Suprapubic skin (tissue), 4 donors: Measurements from ENCODE around the gene C1orf198. TPM values are rescaled to one million over a fixed set of nuclear protein-coding genes. Genes with fewer than 3 reads are reported as not detected.

Source experiments
- DNase-seq, 2 donors: peaks; one replicate each; pipeline ENCODE4 v3.0.0-alpha.2; 2019; ENCODE audit warnings: low spot score in 2 of 2
- H3K27ac ChIP-seq: fragments of 200-600 bp; sonication (generic); one replicate; pipeline ENCODE4 v1.5.1; 2019
- H3K27me3 ChIP-seq: fragments of 200-600 bp; sonication (generic); one replicate; pipeline ENCODE4 v1.5.1; 2019
- H3K36me3 ChIP-seq: fragments of 200-600 bp; sonication (generic); one replicate; pipeline ENCODE4 v1.5.1; 2019
- H3K4me1 ChIP-seq: fragments of 200-600 bp; sonication (generic); one replicate; pipeline ENCODE4 v1.5.1; 2019
- H3K4me3 ChIP-seq: fragments of 200-600 bp; sonication (generic); one replicate; pipeline ENCODE4 v1.5.1; 2019; ENCODE audit warnings: mild to moderate bottlenecking
- H3K9me3 ChIP-seq: fragments of 200-600 bp; sonication (generic); one replicate; pipeline ENCODE4 v1.5.1; 2019
- CTCF ChIP-seq, 2 donors: fragments of 200-600 bp in 1 of 2; fragments of 450-650 bp in 1 of 2; sonication (generic) in 1 of 2; IDR thresholded peaks; one replicate each; pipeline ENCODE4 v1.5.1; 2016 to 2019; ENCODE audit warnings: antibody characterized with exemption in 2 of 2, mild to moderate bottlenecking in 1 of 2, moderate library complexity in 1 of 2
- EP300 ChIP-seq: sonication (generic); formaldehyde crosslinking; IDR thresholded peaks from one replicate; pipeline ENCODE4 v1.6.1; 2017; ENCODE audit warnings: antibody characterized with exemption
- POLR2A ChIP-seq, 2 donors: fragments of 450-650 bp; IDR thresholded peaks; one replicate each; pipeline ENCODE4 v1.6.1; 2017; ENCODE audit warnings: antibody characterized with exemption in 2 of 2, mild to moderate bottlenecking in 2 of 2, moderate library complexity in 2 of 2
- POLR2AphosphoS5 ChIP-seq, 3 donors: sonication (generic); formaldehyde crosslinking; IDR thresholded peaks; one replicate each; pipeline ENCODE4 v1.6.1; 2017; ENCODE audit warnings: antibody characterized with exemption in 3 of 3
- WGBS: methylation state at CpG from one replicate; pipeline ENCODE4 v1.1.5; 2018; 5-methylcytosine and 5-hydroxymethylcytosine counted together
- total RNA-seq, 4 donors: library from RNA; depleted of rRNA; stranded (reverse); fragments of >200 nt; gene quantifications; one replicate each; pipeline ENCODE4 v1.1.0, GENCODE V29; 2016

Gene C1orf198
- total RNA-seq, 4 donors from 2014 or later, result 42.7 to 70.1 (median 52.5) TPM

- no peak for TF ChIP-seq EP300
- no peak for TF ChIP-seq CTCF (IDR thresholded peaks at IDR 0.05)
- TF ChIP-seq POLR2AphosphoS5 (IDR thresholded peaks at IDR 0.05), result no peak
- TF ChIP-seq POLR2A (IDR thresholded peaks at IDR 0.05), result no peak
- WGBS, result 85% methylated on average over 5 of the region's 5 CpGs
- no peaks in the 10 kb centered on the region for H3K9me3 ChIP-seq
- no peaks in the 10 kb centered on the region for H3K36me3 ChIP-seq
- H3K27ac ChIP-seq, result no peak overlapping the region
- no peak overlapping the region for H3K4me3 ChIP-seq
- H3K27me3 ChIP-seq, result no peaks in the 10 kb centered on the region
- no peaks in the 10 kb centered on the region for H3K4me1 ChIP-seq
- no peak for DNase-seq
Observed at GRCh38 chr1:230790026-230790425, 78.3 kb downstream of the C1orf198 start.

GRCh38 chr1:230788561-230789275, 79.6 kb downstream of the C1orf198 start:
- TF ChIP-seq POLR2A (IDR thresholded peaks at IDR 0.05) (no peak), EP300 (no peak), CTCF (IDR thresholded peaks at IDR 0.05) (no peak), POLR2AphosphoS5 (IDR thresholded peaks at IDR 0.05) (no peak)
- 96% methylated on average over 10 of the region's 10 CpGs for WGBS
- H3K4me3 ChIP-seq, result no peak overlapping the region
- no peaks in the 10 kb centered on the region for H3K27me3 ChIP-seq
- H3K9me3 ChIP-seq, result no peaks in the 10 kb centered on the region
- DNase-seq, result no peak
- no peaks in the 10 kb centered on the region for H3K36me3 ChIP-seq
- H3K4me1 ChIP-seq, result no peaks in the 10 kb centered on the region
- H3K27ac ChIP-seq, result no peak overlapping the region

- no peaks in the 10 kb centered on the region for H3K9me3 ChIP-seq
- DNase-seq, result no peak
- 85% methylated on average over 7 of the region's 7 CpGs for WGBS
- H3K4me3 ChIP-seq, result no peak overlapping the region
- TF ChIP-seq POLR2A (IDR thresholded peaks at IDR 0.05) (no peak), CTCF (IDR thresholded peaks at IDR 0.05) (no peak), EP300 (no peak), POLR2AphosphoS5 (IDR thresholded peaks at IDR 0.05) (no peak)
- no peaks in the 10 kb centered on the region for H3K4me1 ChIP-seq
- no peaks in the 10 kb centered on the region for H3K36me3 ChIP-seq
- no peaks in the 10 kb centered on the region for H3K27me3 ChIP-seq
- H3K27ac ChIP-seq, result no peak overlapping the region
Observed at GRCh38 chr1:230787471-230787870, 80.8 kb downstream of the C1orf198 start.

Other genes starting within 250 kb of the C1orf198 start
- gene COG2, start 226.0 kb downstream of the C1orf198 start, total RNA-seq, result 10 to 100 TPM; 21.9 to 34.4 (median 23.8) TPM
- gene AGT, start 154.4 kb downstream of the C1orf198 start, total RNA-seq, result 1 to 10 TPM in 2 of 4 donors, not detected in 2; 1.6 to 5.0 TPM
- gene CAPN9, start 121.1 kb downstream of the C1orf198 start, total RNA-seq, result 1 to 10 TPM in 1 of 4 donors, under 1 TPM in 1, not detected in 2; 0.48 to 4.2 TPM
- gene TTC13, start 110.3 kb upstream of the C1orf198 start, total RNA-seq, result 10 to 100 TPM; 16.5 to 41.2 (median 19.2) TPM
- gene ARV1, start 110.6 kb upstream of the C1orf198 start, total RNA-seq, result 10 to 100 TPM; 24.1 to 36.4 (median 29.4) TPM
- 10 to 100 TPM; 25.5 to 59.8 (median 49.7) TPM for gene FAM89A, start 171.7 kb upstream of the C1orf198 start, total RNA-seq